Measurements from ENCODE around the gene HUS1.

DNA sequence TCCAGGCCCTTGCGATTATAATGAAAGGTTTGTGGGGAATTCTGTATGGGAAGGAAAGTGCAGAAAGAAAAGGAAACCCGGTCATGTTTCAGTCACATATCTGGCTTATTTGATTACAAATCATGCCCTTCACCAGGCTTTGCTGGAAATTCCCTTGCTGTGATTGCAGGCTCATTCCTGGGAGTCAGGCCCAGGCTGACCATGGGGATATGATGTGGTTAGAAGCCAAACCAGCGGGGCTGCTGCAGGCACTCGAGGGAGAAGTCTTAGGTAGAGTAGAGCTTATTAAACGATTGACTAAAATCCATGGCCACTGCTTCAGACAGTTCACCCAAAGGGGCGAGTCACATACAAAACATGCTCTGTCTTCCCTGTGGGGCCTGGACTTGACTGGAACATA, 47.4 kb downstream of the HUS1 start:
- TF ChIP-seq POLR2A (IDR thresholded peaks at IDR 0.05), result no peak
- TF ChIP-seq, protein P1, sequence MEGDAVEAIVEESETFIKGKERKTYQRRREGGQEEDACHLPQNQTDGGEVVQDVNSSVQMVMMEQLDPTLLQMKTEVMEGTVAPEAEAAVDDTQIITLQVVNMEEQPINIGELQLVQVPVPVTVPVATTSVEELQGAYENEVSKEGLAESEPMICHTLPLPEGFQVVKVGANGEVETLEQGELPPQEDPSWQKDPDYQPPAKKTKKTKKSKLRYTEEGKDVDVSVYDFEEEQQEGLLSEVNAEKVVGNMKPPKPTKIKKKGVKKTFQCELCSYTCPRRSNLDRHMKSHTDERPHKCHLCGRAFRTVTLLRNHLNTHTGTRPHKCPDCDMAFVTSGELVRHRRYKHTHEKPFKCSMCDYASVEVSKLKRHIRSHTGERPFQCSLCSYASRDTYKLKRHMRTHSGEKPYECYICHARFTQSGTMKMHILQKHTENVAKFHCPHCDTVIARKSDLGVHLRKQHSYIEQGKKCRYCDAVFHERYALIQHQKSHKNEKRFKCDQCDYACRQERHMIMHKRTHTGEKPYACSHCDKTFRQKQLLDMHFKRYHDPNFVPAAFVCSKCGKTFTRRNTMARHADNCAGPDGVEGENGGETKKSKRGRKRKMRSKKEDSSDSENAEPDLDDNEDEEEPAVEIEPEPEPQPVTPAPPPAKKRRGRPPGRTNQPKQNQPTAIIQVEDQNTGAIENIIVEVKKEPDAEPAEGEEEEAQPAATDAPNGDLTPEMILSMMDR (IDR thresholded peaks at IDR 0.05), result no peak

All from heart left ventricle (tissue), 13 donors.